SH-SY5Y (cell line): ENCODE results near the gene KRT73.

ENCODE experiments used
- GATA2 ChIP-seq: IDR thresholded peaks from 2 replicates; pipeline ENCODE4 v1.6.1; 2011; ENCODE audit warnings: mild to moderate bottlenecking, low read depth, low read length
- GATA3 ChIP-seq: IDR thresholded peaks from 2 replicates; pipeline ENCODE4 v1.6.1; 2011; ENCODE audit warnings: low read depth, mild to moderate bottlenecking, low read length, moderate library complexity

DNA sequence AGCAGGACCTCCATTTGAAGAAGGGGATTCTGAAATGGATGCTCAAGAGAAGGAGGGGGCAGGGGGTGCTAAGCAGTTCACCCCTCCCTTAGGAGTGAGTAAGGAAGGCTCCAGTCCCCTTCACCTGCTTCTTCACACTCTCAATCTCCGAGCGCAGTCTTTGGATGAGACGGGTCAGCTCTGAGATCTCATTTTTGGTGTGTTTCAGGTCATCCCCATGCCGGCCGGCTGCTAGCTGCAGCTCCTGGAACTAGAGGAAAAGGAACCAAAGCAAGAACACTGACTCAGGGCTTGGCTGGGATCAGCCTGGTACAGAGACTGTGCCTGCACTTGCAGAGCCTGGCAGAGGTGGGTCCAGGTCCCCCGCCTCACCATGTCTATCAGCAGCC lies 7.3 kb downstream of the KRT73 start:
- TF ChIP-seq GATA3 (no peak), GATA2 (no peak)
